ENCODE results near the gene GDF9.

GDF9 gene

DNA sequence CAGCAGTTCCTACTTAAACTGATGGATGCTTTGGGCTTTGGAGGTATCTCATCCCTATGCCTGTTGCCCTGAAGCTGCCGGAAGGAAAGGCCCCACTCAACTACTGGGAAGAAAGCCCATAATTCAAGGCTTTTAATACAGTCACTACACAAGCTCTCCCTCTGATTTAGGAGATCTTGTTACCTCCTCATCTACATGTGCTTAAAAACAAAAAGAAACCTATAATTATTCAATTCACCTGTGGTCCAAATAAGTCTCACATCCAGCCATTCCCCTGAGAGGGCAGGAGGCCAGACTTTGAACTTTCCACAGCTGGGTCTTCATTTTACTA, 6.5 kb upstream of the GDF9 start:
- TF ChIP-seq, protein P1, sequence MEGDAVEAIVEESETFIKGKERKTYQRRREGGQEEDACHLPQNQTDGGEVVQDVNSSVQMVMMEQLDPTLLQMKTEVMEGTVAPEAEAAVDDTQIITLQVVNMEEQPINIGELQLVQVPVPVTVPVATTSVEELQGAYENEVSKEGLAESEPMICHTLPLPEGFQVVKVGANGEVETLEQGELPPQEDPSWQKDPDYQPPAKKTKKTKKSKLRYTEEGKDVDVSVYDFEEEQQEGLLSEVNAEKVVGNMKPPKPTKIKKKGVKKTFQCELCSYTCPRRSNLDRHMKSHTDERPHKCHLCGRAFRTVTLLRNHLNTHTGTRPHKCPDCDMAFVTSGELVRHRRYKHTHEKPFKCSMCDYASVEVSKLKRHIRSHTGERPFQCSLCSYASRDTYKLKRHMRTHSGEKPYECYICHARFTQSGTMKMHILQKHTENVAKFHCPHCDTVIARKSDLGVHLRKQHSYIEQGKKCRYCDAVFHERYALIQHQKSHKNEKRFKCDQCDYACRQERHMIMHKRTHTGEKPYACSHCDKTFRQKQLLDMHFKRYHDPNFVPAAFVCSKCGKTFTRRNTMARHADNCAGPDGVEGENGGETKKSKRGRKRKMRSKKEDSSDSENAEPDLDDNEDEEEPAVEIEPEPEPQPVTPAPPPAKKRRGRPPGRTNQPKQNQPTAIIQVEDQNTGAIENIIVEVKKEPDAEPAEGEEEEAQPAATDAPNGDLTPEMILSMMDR (IDR thresholded peaks at IDR 0.05; ENCODE audit: extremely low read depth, missing control alignments), result no peak
- no peak for DNase-seq (ENCODE audit: low spot score)

DNA sequence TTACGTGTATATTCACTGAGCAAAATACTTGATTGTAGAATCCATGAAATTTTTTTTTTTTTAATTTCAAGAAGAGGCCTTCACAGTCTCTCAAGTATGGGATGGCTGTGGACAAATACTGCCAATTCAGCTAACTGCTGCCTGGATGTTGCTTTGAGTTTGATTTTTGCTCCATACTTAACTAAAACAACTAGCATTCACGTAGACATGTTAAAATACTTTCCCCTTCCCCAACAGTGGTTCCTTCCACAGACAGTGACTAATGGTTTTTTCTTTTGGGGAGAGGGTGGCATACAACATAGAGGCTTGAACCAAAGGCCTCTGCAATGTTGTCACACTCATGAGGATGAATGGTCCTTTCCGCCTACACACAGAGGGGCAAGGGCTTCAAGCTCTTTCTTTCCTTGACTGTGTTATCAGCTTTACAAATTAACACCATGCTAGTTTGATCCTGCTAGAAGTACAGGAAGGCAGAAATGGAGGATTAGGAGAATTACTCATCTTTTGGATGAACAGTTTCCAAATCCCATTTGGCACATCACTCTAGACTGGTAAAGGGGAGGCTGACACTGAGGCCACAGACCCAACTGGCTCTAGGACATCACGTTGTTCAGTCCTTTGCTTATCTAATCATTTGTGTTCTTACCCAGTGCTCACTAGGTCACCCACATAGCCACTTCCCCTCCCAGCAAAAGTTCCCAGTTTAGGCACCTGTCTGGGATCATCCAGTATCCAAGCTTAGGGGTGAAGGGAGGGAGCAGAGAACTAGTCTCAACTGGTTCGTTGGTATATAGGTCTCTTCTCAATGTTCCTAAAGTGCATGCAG, 5.4 kb upstream of the GDF9 start:
- TF ChIP-seq, protein P1 (IDR thresholded peaks at IDR 0.05; ENCODE audit: extremely low read depth, missing control alignments), result no peak
- DNase-seq (ENCODE audit: low spot score), result no peak

DNA sequence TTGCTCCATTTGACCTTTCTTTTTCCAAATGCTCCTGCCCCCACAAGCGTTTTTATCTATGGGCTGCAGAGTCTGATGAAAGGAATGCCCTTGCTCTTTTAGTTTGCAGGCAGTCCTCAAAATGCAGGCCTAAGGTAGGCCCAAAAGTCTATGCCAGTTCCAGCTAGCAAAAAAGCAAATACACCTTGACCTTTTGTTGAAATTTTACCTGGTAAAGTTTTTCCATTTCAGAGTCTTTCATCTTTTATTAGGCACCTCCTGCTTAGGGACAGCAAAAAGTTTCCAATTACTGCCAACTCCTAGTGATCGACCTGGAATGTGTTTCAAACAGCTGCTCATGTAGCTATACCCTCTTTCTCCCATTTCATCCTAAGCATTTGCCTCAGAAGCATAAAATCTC, 4.5 kb upstream of the GDF9 start:
- TF ChIP-seq, protein P1 (IDR thresholded peaks at IDR 0.05; ENCODE audit: extremely low read depth, missing control alignments), result no peak
- no peak for DNase-seq (ENCODE audit: low spot score)

DNA sequence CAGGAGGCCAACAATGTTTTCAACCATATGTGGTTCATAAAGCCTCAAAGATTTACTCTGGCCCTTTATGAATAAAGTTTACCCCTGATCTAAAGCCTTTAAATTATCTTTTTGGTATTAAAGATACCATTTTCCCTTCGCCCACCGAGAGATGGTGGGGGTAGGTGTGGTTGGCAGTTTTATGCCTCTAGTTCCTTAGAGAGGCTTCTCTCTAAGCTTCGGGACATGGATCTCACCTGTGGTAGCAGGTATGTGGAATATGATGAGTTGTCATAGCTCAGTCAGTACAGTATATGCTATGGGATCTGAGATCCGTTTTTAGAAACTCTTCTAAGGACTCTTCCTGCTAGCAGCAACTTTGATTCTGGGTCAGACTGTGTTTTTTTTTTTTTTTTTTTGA, 2.5 kb upstream of the GDF9 start:
- no peak for DNase-seq (ENCODE audit: low spot score)
- TF ChIP-seq, protein P1 (IDR thresholded peaks at IDR 0.05; ENCODE audit: extremely low read depth, missing control alignments), result no peak

DNA sequence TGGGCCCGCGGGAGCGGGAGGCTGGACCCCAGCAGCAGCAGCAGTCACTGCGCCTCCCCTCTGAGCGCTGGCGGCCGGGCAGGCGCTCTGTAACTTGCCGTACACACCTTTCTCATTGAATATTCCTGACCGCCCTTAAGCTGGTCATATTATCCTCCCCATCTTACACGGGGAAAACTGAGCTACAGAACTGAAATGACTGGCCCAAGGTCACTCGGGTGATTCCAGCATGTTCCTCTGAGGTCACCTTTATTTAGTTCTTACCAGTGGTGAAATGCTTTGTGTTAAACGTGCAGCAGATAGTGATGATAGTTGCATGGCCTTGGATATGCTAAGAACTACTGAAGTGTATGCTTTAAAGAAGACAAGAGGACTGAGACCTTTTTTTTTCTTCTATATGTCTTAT, 780 bp upstream of the GDF9 start:
- TF ChIP-seq, protein P1 (IDR thresholded peaks at IDR 0.05; ENCODE audit: extremely low read depth, missing control alignments), result no peak
- DNase-seq (ENCODE audit: low spot score), result no peak

DNA sequence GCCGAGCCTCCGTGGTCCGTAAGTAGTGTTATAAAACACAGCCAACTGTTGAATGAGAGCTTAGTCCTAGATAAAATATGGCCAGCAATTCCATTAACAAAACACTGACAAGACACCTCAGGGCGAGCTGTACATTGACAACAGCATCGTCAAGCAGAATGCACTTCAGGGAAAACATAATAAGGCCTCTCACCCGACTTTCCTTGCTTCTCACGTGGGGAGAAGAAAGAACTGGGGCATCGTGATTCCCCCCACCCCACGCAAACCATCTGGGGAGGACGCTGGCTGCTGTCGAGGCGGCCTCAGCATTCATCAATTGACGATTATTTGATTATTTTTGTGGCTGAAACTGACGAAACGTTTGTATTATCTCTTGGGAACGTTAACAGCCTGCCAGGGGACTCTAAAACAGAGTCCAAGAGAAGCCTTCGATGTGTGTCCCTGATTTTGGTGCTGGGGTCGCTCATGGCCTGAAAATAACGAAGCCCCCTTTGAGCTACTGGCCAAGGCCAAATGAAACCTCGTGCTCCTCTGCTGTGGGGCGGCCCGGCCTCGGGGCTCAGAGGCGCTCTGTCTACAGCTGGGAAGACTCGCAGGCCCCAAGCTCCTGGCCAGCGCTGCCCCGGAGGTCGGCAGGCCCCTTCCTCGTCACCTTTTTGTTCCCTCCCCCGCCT, 464 bp downstream of the GDF9 start:
- TF ChIP-seq, protein P1 (IDR thresholded peaks at IDR 0.05; ENCODE audit: extremely low read depth, missing control alignments), result no peak
- DNase-seq (ENCODE audit: low spot score), result no peak

DNA sequence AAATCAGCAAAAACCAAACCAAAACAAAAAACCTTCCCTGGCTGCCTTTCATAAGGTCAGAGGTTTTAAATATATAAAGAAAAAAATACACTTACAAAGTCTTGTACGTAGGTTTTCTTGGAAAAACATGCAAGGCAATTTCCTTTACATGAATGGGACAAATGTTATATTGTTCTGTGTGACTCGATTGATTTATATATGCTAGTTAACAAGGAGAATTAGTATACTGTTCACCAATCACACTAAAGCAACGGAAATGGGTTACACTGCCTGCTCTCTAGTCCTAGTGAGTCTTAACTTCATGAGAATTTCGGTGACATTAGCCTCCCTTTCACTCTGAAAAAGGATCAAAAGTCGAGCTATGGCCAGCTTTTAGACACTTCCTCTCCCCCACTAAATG, 5.5 kb downstream of the GDF9 start:
- TF ChIP-seq, protein P1 (IDR thresholded peaks at IDR 0.05; ENCODE audit: extremely low read depth, missing control alignments), result no peak
- no peak for DNase-seq (ENCODE audit: low spot score)

Data from GM20000 (cell line).